Measurements from ENCODE around the gene CEACAM19. TPM values are rescaled to one million over a fixed set of nuclear protein-coding genes. Genes with fewer than 3 reads are reported as not detected.

The CEACAM19 gene
- total RNA-seq, 1 experiment from 2014 or later: 1.2 TPM

Small RNA genes lying within 50 kb of the gene (microRNA-seq; reads per million reads assigned to microRNA genes)
- not detected for gene MIR4531 (ENCODE audit: unreplicated experiment)

Other genes with a start within 250 kb of the CEACAM19 start
- 11.9 TPM for gene ZNF229, start 223.0 kb upstream of the CEACAM19 start, total RNA-seq (2021; ENCODE audit: unreplicated experiment)
- gene ZNF180, start 171.0 kb upstream of the CEACAM19 start, total RNA-seq (2021; ENCODE audit: unreplicated experiment): 6.7 TPM
- not detected for gene CEACAM20, start 141.8 kb upstream of the CEACAM19 start, total RNA-seq (2021; ENCODE audit: unreplicated experiment)
- gene IGSF23, start 57.9 kb upstream of the CEACAM19 start, total RNA-seq (2021; ENCODE audit: unreplicated experiment): not detected
- gene PVR, start 27.6 kb upstream of the CEACAM19 start, total RNA-seq (2021; ENCODE audit: unreplicated experiment): 47.7 TPM
- gene CEACAM16, start 27.7 kb downstream of the CEACAM19 start, total RNA-seq (2021; ENCODE audit: unreplicated experiment): not detected
- gene BCL3, start 77.2 kb downstream of the CEACAM19 start, total RNA-seq (2021; ENCODE audit: unreplicated experiment): 48.5 TPM
- 0.80 TPM for gene CBLC, start 106.4 kb downstream of the CEACAM19 start, total RNA-seq (2021; ENCODE audit: unreplicated experiment)
- gene BCAM, start 137.6 kb downstream of the CEACAM19 start, total RNA-seq (2021; ENCODE audit: unreplicated experiment): 21.5 TPM
- gene NECTIN2, start 174.8 kb downstream of the CEACAM19 start, total RNA-seq (2021; ENCODE audit: unreplicated experiment): 104 TPM
- gene TOMM40, start 219.8 kb downstream of the CEACAM19 start, total RNA-seq (2021; ENCODE audit: unreplicated experiment): 147 TPM
- 780 TPM for gene APOE, start 234.3 kb downstream of the CEACAM19 start, total RNA-seq (2021; ENCODE audit: unreplicated experiment)
- 48.5 TPM for gene APOC1, start 243.1 kb downstream of the CEACAM19 start, total RNA-seq (2021; ENCODE audit: unreplicated experiment)